GM18951 (cell line): ENCODE measurements around the gene UBE3D.
"Not testable (repeated sequence)": the region's sequence is repeated elsewhere in the genome, so short reads cannot be mapped to it uniquely, and the experiment has no call there.

Experiments
- POLR2A ChIP-seq: IDR thresholded peaks from 4 replicates; pipeline ENCODE4 v1.6.1; 2011; ENCODE audit warnings: mild to moderate bottlenecking; ENCODE audit not compliant: insufficient read length, insufficient read depth; ENCODE audit errors: extremely low read depth
- in situ Hi-C: fragments of 300-500 bp; cut with MboI; formaldehyde crosslinking; loops from one replicate; pipeline ENCODE4 v1.12.0; 2022; ENCODE audit warnings: low sequenced_read_pairs, mixed read lengths, inconsistent platforms; ENCODE audit not compliant: unreplicated experiment

UBE3D gene

GRCh38 chr6:82909551-82909950 lies 156.1 kb downstream of the UBE3D start:
- in situ Hi-C loops: no loop called here
- TF ChIP-seq POLR2A: no peak

- in situ Hi-C loops: no loop called here
- no peak for TF ChIP-seq POLR2A
These were observed 157.0 kb downstream of the UBE3D start for GRCh38 chr6:82908661-82909060.

GRCh38 chr6:82906951-82907350 lies 158.7 kb downstream of the UBE3D start:
- no peak for TF ChIP-seq POLR2A
- in situ Hi-C loops: no loop called here

DNA sequence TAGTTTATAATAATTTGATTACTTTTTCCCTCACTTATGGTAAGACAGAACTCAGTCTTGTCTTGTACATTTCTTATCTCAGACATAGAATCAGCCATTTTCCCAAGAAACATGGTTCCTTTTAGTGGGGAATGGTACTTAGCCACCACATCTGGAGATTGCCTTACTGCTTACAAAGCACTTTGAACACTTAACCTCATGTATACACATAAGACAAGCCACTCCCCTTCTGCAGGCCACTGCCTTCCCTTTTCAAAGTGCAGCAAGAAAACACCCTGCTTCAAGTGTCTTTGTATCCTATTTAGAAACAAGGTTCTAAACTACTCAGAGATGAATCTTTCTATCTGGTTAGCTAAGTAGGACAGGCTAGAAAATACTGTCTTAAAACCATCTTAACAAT lies 159.2 kb downstream of the UBE3D start:
- no peak for TF ChIP-seq POLR2A
- in situ Hi-C loops: no loop called here

- TF ChIP-seq POLR2A: no peak
- in situ Hi-C loops: no loop called here
These were observed 160.8 kb downstream of the UBE3D start for GRCh38 chr6:82904860-82905259.

DNA sequence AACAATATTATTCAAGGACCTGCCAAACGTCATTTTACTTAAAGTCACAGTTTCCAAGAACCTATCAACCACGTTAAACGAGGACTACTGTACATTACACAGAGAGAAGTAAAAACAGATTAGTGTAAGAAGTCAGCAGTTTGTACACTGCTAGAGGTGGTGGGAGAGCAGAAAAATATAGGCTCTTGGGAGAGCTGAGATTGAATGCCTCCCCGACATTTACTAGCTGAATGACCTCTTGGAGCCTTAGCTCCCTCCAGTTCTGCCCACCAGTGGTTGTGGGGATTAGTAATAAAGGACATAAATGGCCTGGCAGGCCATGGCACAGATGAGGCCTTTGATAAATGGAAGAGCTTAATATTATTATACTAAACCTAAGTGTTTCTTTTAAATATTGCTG lies 161.4 kb downstream of the UBE3D start:
- in situ Hi-C loops: no loop called here
- TF ChIP-seq POLR2A: no peak

DNA sequence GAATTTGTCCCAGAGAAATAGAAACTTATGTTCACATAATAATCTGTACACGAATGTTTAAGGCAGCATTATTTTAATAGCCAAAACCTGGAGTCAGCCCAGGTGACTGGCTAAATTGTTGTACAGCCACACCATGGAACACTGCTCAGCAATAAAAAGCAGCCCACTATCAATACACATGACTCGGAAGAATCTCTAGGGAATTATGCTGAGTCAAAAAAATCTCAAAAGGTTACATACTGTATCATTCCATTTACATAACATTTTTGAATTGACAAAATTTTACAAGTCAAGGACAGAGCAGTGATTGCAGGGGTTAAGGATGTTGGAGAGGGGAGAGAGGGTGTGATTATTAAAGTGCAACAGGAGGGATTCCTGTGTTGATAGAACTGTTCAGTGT lies 163.4 kb downstream of the UBE3D start:
- in situ Hi-C loops: no loop called here
- TF ChIP-seq POLR2A: no peak

- in situ Hi-C loops: no loop called here
- TF ChIP-seq POLR2A: no peak
These were observed 170.9 kb downstream of the UBE3D start for GRCh38 chr6:82894653-82895259.

DNA sequence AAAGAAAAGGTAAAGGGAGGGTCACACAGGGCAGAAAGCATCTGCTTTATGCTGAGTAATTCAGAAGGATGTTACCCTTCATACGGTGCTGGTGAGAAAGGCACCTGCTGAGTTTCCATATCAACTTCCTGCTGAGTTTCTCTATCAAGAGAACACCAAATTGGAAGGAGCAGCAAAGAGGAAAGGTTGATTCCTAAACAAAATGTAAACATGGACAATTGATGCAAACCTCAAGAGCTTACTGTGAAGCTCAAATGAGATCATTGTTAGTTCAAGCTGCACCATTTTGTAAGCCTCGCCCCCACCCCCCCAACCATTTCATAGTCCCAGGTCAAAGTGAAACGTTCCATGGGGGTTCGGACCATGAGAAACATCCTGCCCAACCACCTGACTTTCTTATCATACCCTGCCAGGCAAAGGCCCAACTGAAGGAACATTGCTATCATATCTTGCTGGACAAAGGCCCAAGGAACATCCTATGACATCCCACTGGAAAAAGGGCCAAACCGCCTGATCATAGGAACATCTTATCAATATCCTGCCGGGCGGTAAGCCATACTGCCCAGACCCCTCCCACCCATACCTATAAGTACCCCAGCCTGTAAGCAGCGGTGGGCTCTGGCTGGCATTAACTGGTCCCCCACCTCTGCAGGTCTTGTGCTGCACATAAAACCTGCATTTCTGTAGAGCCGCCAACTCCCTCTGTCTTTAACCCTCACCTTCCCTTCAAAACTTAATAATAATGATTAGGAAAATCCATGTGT lies 171.6 kb downstream of the UBE3D start:
- TF ChIP-seq POLR2A: no peak
- in situ Hi-C loops: no loop called here

DNA sequence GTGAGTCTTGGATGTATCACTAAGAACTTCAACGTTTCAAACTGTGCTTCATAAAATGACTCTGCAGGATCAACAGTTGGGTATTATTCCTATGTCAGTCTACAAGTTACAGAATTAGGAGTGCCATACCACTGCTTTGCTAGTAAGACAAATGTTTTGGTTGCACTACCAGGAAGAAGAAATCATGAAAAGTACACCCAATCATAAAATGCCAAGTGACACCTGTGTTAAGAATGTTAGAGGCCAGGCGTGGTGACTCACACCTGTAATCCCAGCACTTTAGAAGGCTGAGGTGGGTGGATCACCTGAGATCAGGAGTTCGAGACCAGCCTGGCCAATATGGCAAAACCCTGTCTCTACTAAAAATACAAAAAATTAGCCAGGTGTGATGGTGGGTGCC lies 174.1 kb downstream of the UBE3D start:
- in situ Hi-C loops: not testable (repeated sequence)

- TF ChIP-seq POLR2A: no peak
- in situ Hi-C loops: no loop called here
These were observed 174.6 kb downstream of the UBE3D start for GRCh38 chr6:82891076-82891475.

DNA sequence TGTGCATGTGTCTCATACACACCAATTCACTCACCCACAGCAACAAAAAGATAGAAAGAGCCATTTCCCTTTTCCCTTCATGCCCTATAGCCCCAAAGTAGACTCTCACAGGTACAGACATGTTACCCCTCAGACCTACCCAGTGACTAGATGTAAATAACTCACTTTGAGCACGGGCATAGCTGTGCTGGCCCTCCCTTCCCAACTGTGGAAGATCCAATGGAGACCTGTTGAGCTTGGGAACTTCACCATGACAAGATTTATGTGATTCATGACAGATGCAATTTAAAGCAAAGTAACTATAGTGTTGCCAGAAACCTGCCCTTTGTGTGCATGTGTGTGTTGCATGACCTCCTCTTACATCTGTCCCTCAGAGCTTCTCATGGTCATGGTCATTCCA lies 175.4 kb downstream of the UBE3D start:
- in situ Hi-C loops: no loop called here
- TF ChIP-seq POLR2A: no peak

- TF ChIP-seq POLR2A: no peak
- in situ Hi-C loops: no loop called here
These were observed 176.5 kb downstream of the UBE3D start for GRCh38 chr6:82889143-82889542.

GRCh38 chr6:82882363-82883023 lies 183.1 kb downstream of the UBE3D start:
- TF ChIP-seq POLR2A: no peak
- in situ Hi-C loops: no loop called here
